Activated CD4-positive, alpha-beta T cell treated with anti-CD3 and anti-CD28 coated beads, Interleukin-2, amount 50 U/mL, for 16 hours (primary cell): ENCODE data around the gene TMEM150B.
"Not testable (repeated sequence)": the region's sequence is repeated elsewhere in the genome, so short reads cannot be mapped to it uniquely, and the experiment has no call there.

Source experiments
- DNase-seq: peaks from one replicate; pipeline ENCODE4 v3.0.0-alpha.2; 2020

Gene TMEM150B

GRCh38 chr19:55336101-55336500 is 11.0 kb upstream of the TMEM150B start:
- DNase-seq = no peak

- no peak for DNase-seq
Observed at GRCh38 chr19:55333870-55334269, 8.7 kb upstream of the TMEM150B start.

- not testable (repeated sequence) for DNase-seq
Observed at GRCh38 chr19:55329791-55330190, 4.7 kb upstream of the TMEM150B start.

- not testable (repeated sequence) for DNase-seq
Observed at GRCh38 chr19:55328774-55329318, 3.7 kb upstream of the TMEM150B start.

GRCh38 chr19:55324662-55325061 is 479 bp downstream of the TMEM150B start:
- DNase-seq = no peak

GRCh38 chr19:55322204-55322885 is 2.8 kb downstream of the TMEM150B start:
- DNase-seq = no peak

- no peak for DNase-seq
Observed at GRCh38 chr19:55321466-55322137, 3.5 kb downstream of the TMEM150B start.

- DNase-seq = no peak
Observed at GRCh38 chr19:55320844-55321419, 4.2 kb downstream of the TMEM150B start.

GRCh38 chr19:55319785-55320184 is 5.4 kb downstream of the TMEM150B start:
- no peak for DNase-seq

GRCh38 chr19:55316646-55317045 is 8.5 kb downstream of the TMEM150B start:
- DNase-seq = no peak

- no peak for DNase-seq
Observed at GRCh38 chr19:55315956-55316525, 9.1 kb downstream of the TMEM150B start.

GRCh38 chr19:55314396-55314795 is 10.7 kb downstream of the TMEM150B start:
- DNase-seq = no peak

- no peak for DNase-seq
Observed at GRCh38 chr19:55312621-55313512, 12.3 kb downstream of the TMEM150B start.

- DNase-seq = no peak
Observed at GRCh38 chr19:55311797-55312196, 13.3 kb downstream of the TMEM150B start.

GRCh38 chr19:55311397-55311796 is 13.7 kb downstream of the TMEM150B start:
- no peak for DNase-seq

- no peak for DNase-seq
Observed at GRCh38 chr19:55310498-55310897, 14.6 kb downstream of the TMEM150B start.

- no peak for DNase-seq
Observed at GRCh38 chr19:55309448-55309847, 15.7 kb downstream of the TMEM150B start.

- no peak for DNase-seq
Observed at GRCh38 chr19:55308281-55308680, 16.9 kb downstream of the TMEM150B start.

- no peak for DNase-seq
Observed at GRCh38 chr19:55306712-55307111, 18.4 kb downstream of the TMEM150B start.

GRCh38 chr19:55305983-55306562 is 19.1 kb downstream of the TMEM150B start:
- no peak for DNase-seq

- DNase-seq = peak; percentile 66
Observed at GRCh38 chr19:55305491-55305890, 19.6 kb downstream of the TMEM150B start.

GRCh38 chr19:55304980-55305379 is 20.2 kb downstream of the TMEM150B start:
- no peak for DNase-seq
